HG02840 (cell line): ENCODE data around the gene OARD1.

Experiments used
- ATAC-seq: cut with Tn5 transposase; IDR thresholded peaks from one replicate; pipeline ENCODE4 v1.9.1; 2021; ENCODE audit warnings: mild to moderate bottlenecking, moderate library complexity, moderate number of reproducible peaks; ENCODE audit not compliant: unreplicated experiment, low FRiP score

OARD1 gene

DNA sequence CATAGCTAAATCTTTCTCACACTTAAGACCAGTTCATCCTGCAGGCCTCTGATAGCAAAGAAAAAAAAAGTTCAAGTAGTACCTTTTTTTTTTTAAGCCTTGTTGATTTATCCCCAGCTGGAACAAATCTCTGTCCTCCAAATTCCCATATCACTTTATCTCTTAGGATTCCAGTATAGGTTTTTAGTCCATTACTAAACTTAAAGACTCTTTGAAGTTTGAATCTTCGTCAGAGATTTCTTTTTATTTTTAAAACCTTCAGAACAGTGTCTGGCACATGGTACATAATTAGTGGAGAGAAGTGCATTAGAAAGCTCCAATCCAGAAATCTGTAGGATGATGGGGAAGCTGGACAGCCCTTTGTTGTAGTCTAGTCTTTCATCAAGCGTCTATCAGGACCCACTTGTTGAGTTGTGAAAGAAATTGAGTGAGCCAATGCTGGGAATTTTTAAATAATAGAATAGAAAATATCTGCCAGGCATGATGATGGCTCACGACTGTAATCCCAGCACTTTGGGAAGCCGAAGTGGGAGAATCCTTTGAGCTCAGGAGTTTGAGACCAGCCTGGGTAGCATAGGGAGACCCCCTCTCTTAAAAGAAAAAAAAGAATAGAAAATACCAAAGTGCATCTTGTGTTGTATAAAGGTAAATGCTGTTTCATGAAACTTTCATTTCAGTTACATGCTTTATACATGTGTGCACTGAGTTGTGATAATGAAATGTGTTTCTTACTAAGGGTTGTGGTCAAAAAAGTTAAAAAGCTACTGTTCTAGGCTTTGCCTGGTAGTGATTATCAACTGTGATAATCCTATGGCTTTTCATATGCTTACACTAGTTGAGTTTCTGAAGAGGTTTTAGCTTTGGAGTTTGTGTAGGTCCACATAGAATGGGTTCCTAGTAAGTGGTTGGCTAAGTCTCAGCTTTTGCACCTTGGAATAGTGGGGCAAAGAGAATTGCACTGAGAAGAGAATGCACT lies 3.8 kb upstream of the OARD1 start:
- no peak for ATAC-seq

- ATAC-seq: no peak
Measured at GRCh38 chr6:41074692-41075436, 2.7 kb upstream of the OARD1 start.

- no peak for ATAC-seq
Measured at GRCh38 chr6:41073968-41074691, 2.0 kb upstream of the OARD1 start.

DNA sequence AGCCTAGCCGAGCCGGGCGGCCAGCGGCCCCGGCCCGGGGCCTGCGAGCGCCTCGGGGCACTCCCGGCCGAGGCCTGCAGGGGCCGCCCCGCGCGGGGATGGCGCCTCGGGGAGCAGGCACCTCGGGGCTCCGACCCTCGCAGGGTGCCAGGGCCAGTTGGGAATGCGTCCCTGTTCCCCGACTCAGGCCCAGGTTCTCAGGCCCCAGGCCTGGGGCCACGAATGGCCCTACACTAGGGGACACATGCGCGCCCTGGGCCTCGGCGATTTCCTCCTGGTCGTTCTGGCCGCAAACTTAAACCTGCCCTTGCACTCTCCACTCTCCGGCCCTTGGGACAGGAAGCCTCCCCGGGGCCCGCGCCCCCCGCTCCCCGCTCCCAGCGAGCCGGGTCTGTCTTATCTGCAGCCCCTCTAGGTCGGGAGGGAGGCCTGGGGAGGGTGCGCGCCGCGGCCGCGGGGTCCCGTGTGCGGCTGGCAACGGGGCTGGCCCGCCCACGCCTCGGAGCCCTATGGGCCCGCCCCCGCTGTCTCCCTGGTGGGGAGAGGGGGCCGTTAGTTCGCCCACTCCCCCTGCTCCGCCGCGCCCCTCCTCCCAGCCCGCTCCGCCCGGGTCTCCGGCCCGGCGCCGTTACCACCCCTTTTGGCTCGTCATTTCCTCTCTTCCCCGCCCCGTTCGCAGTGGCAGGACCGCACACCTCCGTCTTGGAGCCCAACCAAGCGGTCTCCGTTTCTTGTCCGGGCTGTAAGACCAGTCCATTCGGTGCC lies 1.2 kb upstream of the OARD1 start:
- ATAC-seq: peak; percentile 25

GRCh38 chr6:41072836-41073202 lies 663 bp upstream of the OARD1 start, which contains the start of gene NFYA:
NFYA (plus strand) TSS chr6:41072974; CDS start chr6:41079090, 6,116 bp downstream.
- ATAC-seq: peak; percentile 58

DNA sequence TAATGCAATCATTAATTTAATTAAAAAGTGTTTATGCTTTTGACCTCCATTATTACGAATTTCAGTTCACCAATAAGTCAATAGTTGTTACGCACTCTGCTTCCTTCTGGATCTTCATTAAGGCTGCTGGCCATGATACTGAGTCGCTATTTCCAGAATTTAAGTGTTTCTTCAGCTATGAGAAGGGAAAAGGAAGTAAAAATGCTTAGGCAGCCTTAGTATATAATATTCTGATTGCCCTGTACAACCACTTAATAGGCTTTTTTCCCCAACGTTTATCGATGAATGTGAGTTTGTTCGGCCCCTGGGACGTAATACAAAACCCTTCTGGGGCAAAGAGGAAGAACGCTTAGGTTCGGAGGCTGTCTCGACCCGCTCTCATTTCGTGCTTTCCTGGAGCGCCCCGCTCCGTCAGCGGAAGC lies 644 bp downstream of the OARD1 start:
- ATAC-seq: no peak

DNA sequence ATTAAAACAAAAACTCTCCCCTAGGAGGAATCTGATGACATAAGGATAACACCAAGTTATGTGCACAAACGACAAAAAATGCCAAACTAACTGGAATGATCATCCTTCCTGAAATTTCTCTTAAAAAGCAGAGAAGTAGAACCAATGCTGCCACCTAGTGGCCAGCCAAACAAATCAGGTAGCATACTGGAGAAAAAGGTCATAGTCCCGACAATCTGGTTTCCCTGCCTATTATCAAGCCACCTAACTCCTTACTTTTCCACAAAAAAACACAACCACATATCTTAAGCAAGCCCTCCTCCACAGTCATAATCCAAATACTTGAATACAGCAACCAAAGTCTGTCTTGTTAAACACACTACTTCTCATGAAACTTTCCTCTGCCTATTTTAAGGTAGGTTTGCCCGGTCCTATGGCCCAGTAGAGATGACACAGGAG lies 5.3 kb downstream of the OARD1 start:
- no peak for ATAC-seq

GRCh38 chr6:41065550-41066026 lies 6.6 kb downstream of the OARD1 start:
- no peak for ATAC-seq

- no peak for ATAC-seq
Measured at GRCh38 chr6:41064841-41065240, 7.3 kb downstream of the OARD1 start.

- no peak for ATAC-seq
Measured at GRCh38 chr6:41063884-41064285, 8.3 kb downstream of the OARD1 start.

GRCh38 chr6:41062056-41062455 lies 10.1 kb downstream of the OARD1 start:
- ATAC-seq: no peak

- ATAC-seq: no peak
Measured at GRCh38 chr6:41061196-41061726, 10.9 kb downstream of the OARD1 start.

DNA sequence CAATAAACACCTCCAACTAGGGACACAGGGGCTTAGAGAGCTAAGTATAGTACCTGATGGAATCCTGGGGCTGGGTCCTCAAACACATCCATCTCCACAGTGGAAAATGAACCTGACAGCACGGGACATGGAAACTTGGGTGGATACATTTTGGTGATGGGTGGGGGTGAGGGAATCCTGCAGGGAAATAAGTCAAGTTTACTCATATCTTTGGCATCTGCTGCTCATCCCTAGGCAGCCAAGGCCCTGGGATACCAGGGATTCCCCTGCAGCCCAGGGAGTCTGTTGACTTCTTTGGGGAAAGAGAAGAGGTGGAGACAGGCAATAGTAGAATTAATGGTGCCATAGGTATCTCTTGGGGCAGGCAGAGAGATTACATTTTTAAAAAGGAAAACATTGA lies 12.6 kb downstream of the OARD1 start:
- no peak for ATAC-seq

GRCh38 chr6:41058783-41059181 lies 13.4 kb downstream of the OARD1 start:
- no peak for ATAC-seq

DNA sequence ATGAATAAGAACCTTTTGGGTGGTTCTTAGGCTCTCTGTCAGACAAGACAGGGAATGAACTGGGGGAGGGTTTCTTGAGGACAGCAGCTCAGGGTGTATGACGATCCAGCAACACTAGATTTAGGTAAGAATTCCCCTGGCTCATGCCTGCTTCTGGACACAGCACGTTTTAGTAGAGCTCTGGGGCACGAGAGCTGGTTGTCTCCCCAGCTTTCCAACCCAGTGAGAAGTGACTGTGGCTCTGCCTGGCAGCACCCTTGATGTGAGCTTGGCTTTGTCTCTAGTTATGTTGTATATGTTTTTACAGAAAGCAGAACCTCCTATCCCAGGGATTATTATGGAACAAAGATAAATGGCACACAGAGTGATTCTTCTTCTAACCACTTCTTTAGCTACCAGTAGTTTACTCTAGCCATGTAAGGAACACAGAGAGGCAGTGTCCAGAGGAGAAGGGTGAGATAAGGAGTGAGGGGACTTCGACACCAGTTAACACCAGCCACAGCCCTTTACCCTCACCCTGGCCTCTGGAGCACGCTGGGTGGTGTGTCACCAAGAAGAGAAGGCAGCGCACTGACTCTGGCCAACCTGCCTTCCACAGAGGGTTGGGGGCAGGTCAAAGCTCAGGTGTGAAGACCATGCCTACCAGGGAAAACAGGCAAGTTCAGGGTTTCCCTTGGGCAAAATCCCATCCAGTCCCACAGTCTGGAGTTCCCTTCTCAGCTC lies 15.2 kb downstream of the OARD1 start:
- ATAC-seq: no peak

- no peak for ATAC-seq
Measured at GRCh38 chr6:41055149-41055548, 17.0 kb downstream of the OARD1 start.

DNA sequence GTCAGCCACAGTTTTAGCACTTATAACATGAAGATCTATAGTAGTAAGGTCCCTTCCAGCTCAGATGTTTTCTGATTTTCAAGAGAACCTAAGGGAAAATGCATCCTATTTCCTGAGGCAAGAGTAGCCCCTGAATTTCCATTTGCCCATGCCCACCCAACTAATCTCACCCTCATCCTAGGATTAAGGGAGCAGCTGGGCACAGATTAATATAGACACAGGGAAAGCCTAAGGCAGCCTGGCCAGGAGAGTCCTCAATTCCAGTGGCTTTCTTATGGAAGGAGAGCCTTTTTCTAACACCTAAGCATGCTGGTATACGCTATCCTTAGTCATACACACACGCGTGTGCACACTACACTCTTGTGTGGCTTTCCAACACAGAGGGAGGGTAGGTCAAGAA lies 17.6 kb downstream of the OARD1 start:
- no peak for ATAC-seq

DNA sequence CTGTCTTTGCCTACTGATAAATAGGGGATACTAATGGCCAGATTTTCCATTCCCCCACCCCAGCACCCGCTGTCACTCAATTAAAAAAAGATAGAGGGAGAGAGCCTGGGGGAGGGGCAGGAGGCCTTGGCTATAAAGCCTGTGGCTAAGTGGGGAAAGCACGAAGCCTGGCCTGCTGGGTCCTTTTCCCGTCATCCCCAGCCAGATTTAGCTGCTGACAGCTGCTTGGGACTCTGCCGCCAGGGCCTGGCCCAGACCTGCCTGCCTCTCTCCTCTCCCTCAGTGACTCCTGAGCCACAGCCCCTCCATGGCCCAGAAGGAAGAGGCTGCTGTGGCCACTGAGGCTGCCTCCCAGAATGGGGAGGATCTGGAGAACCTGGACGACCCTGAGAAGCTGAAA lies 19.1 kb downstream of the OARD1 start, which contains the start of gene APOBEC2:
APOBEC2 (plus strand) TSS at position 162 of the 400 bp plus-strand sequence; CDS start at position 308, 146 bp downstream.
- no peak for ATAC-seq

- no peak for ATAC-seq
Measured at GRCh38 chr6:41051873-41052272, 20.3 kb downstream of the OARD1 start.
